HL-60/S4 treated with retinoic acid at 250 ng/mL for 4 days and 3 days (cell line): ENCODE results near the gene GPATCH4.
"Not testable (repeated sequence)": the region's sequence is repeated elsewhere in the genome, so short reads cannot be mapped to it uniquely, and the experiment has no call there.

Experiments used
- in situ Hi-C: fragments of 300-500 bp; cut with MboI; formaldehyde crosslinking; loops from 2 replicates; pipeline ENCODE4 v1.7.0; 2022; ENCODE audit warnings: low sequenced_read_pairs

GPATCH4 gene

DNA sequence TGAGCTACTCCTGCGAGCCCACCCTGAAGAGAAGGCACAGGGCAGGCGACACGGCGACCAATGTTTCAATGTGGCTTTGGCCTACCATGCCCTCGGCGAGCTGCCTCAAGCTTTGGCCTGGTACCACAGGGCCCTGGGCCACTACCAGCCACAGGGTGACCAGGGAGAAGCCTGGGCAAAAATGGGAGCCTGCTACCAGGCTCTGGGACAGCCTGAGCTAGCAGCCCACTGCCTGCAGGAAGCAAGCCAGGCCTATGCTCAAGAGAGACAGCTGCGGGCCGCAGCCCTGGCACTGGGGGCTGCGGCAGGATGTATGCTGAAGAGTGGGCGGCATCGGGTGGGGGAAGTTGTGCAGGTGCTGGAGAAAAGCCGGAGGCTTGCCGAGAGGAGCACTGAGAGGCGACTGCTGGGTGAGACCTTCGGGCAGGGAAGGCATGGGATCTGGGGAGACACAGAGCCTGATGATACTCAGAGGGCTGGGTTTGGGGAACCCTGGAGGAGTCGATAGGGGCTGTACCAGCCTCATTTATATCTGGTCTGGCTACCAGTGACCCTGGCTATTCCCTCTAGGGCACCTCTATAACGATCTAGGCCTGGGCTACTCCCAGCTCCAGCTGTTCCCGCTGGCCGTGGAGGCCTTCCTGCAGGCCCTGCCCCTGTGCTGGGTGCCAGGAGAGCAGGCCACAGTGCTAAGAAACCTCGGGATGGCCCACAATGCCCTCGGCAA is 19.5 kb downstream of the GPATCH4 start:
- in situ Hi-C loops: no loop called here

DNA sequence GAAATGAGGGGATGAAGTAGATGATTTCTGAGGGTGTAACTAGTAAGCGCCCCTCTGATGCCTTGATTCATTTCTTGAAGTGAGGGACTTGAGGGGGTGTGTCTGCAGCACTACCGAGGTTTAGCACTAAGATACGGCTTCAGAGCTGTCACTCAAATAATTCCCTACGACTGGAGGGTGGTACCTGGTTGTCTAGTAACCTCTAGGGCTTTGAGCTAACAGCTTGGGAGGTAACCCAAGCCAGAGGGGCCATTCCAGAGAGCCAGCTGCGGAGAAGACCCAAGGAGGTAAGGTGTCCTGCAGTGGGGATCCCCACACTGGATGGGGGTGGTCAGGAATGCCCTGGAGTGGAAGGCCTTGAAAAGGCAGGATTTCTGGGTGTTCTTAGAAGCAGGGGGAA is 21.8 kb downstream of the GPATCH4 start, which contains the start of gene TTC24:
Gene TTC24, plus strand, starts transcription at position 252 of the 400 bp plus-strand sequence. CDS start 1,642 bp downstream, outside the sequence.
- in situ Hi-C loops: no loop called here

DNA sequence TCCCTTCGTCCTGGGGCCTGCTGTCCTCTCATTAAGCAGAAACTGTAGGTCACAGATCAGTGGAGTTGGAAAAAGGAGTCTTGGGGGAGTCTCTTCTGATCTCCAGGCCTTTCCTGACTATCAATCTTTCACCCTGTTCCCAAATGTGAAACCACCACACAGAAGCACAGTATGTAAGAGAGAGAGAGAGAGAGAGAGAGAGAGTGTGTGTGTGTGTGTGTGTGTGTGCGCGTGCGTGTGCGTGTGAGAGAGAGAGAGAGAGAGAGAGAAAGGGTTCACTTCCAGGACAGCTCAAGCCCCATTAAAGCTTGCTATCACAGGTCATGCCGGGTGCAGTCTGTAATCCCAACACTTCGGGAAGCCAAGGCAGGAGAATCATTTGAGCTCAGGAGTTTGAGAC is 23.2 kb downstream of the GPATCH4 start:
- in situ Hi-C loops: no loop called here

DNA sequence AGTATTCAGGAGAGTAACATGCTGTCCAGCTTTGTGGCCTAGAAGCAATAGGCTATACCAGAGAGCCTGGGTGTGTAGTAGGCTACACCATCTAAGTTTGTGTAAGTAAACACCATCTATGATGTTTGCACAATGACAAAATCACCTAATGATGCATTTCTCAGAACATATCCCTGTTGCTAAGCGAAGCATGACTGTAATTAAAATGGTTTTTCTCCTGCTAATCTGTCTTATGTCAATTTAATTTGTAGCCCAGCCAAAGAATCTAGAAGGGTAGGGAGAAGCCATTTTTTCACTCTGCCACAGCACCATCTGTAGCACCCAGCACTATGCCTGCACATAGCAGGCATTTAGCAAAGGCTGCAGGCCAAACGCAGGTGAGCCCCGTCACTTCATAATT is 23.7 kb downstream of the GPATCH4 start:
- in situ Hi-C loops: no loop called here

- in situ Hi-C loops: no loop called here
Observed at GRCh38 chr1:156574039-156574633, 27.1 kb downstream of the GPATCH4 start.

GRCh38 chr1:156572663-156573018 is 28.6 kb downstream of the GPATCH4 start:
- in situ Hi-C loops: no loop called here

DNA sequence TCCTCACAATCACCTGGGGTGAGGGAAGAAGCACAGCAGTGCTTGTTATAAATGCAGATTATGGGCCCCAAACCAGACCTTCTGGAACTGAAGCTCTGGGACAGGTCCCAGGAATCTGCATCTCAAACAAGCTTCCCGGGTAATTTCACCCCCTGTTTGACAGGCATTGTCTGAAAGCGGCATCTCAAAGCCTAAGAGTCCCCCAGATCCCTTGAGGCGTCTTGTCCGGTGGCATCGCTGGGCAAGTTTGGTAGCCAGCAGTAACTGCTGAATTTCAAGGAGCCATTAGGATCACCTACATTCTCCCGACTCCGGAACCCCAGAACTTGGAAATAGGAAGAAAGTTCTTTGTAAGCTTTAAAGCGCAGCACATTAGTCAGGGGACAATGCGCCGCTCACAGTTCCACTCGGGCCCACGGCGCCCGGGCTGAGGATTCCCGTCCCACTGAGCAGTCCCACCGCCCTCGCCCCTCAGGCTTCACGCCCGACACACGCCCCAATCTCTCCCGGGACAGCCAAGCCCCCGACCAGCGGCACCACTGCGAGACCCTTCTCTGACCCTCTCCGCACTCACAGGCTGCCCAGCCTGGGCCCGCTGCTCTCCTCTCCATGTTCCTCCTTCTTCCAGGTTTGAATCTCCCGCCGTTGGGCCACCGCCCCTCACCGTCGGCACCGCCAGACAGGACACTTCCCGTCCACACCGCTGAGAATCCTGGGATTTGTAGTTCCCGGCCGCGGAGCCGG is 29.2 kb downstream of the GPATCH4 start, which contains the start of gene IQGAP3:
Gene IQGAP3, minus strand, starts transcription at position 647 of the 744 bp plus-strand sequence. Its CDS starts 36 bp downstream, at position 611.
- in situ Hi-C loops: no loop called here

GRCh38 chr1:156571261-156571852 is 29.9 kb downstream of the GPATCH4 start:
- in situ Hi-C loops: no loop called here

- in situ Hi-C loops: no loop called here
Observed at GRCh38 chr1:156566436-156566835, 34.8 kb downstream of the GPATCH4 start.

DNA sequence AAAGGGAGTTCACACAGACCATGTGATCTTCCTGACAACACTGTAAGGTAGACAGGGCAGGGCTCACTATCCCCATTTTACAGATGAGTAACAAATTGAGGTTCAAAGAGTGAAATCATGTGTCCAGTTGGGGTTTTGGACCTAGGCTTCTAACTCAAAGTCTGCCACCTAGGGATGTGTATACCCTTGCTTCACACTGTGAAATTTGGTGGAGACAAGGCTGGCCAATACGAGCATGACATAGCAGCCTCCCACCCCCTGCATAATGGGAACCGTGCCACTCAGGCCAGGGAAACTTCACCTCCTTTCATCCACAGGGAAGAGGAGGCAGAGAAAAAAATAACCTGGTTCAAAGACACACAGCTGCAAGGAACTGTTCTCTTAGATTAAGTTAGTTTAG is 35.8 kb downstream of the GPATCH4 start:
- in situ Hi-C loops: no loop called here

- in situ Hi-C loops: no loop called here
Observed at GRCh38 chr1:156560585-156561163, 40.6 kb downstream of the GPATCH4 start.

DNA sequence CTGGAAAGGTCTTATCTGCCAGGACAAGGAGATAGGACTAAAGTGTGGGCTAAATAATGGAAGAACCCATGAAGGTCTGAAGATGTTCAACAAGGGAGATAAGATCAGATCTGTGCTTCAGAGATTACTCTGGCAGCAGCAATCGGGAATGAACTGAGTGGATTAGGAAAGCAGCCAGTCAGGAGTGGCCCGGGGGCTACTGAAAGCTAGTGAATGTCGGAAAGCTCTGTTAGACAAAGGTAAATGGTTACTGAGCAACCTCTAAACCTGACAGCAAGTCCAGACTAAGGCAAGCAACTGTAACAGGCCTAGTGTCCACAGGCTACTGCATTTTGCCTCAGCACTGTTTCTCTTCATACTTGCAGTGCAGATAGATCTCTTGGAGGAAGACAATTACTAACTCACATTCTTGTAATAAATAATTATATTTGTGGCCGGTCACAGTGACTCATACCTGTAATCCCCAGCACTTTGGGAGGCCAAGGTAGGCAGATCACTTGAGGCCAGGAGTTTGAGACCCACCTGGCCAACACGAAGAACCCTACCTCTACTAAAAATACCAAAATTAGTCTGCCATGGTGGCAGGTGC is 41.4 kb downstream of the GPATCH4 start:
- in situ Hi-C loops: no loop called here

- in situ Hi-C loops: no loop called here
Observed at GRCh38 chr1:156559086-156559796, 42.0 kb downstream of the GPATCH4 start.

DNA sequence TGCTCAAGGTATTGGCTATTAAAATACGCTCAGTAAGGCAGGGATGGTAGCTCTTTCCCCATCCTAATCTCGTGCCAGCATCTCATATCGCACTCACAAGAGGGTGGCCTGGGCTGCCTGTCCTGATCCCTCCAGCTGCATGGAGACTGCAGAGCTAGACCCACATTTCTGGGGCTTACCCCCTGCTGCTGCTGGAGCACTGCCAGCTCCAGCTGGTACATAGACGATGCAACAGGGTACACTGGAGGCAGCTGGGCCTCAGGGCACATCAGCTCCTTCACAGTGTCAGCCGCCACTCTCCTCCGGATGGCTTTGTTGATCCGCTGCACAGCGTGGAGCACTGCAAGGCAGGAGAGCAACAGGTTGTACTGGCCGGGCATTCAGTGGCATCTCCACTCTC is 44.9 kb downstream of the GPATCH4 start:
- in situ Hi-C loops: no loop called here

DNA sequence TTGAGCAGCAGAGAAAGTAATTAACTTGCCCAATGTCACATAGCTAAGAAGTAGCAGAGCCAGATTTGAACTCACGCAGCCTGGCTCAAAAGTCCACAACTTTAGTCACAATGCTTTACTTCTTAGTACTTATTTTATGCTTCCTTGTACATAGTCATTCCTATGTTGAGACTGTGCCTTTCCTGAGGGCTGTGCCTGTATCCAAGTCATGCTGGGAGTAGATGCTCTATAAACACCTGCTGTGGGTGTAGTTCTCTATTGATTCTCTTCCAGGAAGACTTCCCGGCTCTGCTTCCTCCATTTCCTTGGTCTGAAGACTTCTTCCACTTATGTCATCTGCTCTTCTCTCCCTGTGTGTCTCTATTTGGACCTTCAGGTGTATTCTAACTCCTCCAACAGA is 45.6 kb downstream of the GPATCH4 start:
- in situ Hi-C loops: no loop called here

DNA sequence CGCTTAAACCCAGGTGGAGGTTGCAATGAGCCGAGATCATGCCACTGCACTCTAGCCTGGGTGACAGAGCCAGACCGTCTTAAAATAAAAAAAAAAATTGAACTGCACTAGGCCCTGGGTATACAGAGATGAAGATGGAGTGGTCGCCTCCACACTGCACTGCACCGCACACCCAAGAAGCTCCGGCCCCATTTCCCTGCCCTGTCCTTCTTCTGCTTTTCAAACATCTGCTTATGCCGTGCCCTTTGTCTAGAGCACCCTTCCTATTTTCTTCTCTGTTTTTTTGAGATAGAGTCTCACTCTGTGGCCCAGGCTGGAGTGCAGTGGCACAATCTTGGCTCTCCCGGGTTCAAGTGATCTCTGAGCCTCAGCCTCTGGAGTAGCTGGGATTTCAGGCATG is 46.3 kb downstream of the GPATCH4 start:
- in situ Hi-C loops: no loop called here

DNA sequence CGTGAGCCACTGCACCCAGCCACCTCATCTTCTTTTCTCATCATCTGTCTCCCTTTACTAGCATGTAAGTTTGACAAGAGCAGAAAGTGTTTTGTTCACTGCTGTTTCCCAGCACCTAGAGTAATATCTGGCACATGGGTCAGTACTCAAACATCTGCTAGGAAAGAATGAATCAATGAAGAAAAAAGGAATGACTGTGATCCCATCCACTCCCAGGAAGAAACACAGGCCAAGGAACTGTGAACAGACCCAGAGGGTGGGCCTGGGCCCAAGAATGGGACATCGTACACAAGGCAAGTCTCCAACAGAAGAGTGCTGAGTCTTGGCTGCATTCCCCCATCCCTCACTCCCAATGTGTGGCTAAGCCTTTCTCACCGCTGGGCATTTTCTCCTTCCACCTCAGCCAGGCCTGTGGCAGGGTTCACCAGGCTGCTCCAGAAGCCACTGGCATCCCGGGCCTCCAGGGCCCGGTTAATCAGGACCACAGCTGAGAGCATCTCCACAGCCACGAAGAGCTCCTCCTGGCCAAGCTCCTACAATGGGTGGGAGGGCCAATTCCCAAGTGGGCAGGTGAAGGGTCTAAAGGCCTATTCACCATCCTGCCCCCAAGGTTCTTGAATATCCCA is 47.3 kb downstream of the GPATCH4 start:
- in situ Hi-C loops: no loop called here

DNA sequence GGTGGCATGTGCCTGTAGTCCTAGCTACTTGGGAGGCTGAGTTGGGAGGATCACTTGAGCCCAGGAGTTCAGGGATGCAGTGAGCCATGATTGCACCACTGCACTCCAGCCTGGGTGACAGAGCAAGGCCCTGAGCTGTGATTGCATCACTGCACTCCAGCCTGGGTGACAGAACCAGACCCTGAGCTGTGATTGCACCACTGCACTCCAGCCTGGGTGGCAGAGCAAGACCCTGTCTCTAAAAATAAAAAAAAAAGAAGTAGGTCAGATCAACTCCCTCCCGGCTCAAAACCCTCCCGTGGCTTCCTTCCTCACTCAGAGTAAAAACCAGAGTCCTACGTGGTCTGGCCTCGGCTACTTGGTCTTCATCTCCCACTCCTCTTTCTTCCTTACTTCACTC is 48.3 kb downstream of the GPATCH4 start:
- in situ Hi-C loops: not testable (repeated sequence)

DNA sequence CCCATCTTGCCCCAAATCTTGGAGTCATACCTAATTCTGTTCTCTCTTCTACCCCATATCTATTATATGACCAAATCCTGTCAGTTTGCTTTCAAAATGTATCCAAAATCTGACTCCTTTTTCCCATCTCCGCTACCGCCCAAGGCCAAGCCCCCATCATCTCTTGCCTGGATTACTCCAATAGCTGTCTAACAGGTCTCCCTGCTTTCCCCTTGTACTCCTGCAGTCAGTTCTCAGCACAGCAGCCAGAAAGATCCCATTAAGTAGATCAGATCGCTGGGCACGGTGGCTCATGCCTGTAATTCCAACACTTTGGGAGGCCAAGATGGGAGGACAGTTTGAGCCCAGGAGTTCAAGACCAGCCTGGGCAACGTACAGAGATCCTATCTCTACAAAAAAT is 48.8 kb downstream of the GPATCH4 start:
- in situ Hi-C loops: no loop called here

- in situ Hi-C loops: no loop called here
Observed at GRCh38 chr1:156551869-156552268, 49.4 kb downstream of the GPATCH4 start.
